Activated CD4-positive, alpha-beta T cell treated with anti-CD3 and anti-CD28 coated beads for 36 hours (primary cell): Measurements from ENCODE around the gene XRCC1. TPM values are rescaled to one million over a fixed set of nuclear protein-coding genes. Genes with fewer than 3 reads are reported as not detected.

Source experiments
- ATAC-seq: fragments of 200-7000 bp; cut with Tn5 transposase; one replicate; pipeline ENCODE4 v1.10.0; 2021; ENCODE audit warnings: mild to moderate bottlenecking, moderate library complexity
- CTCF ChIA-PET: fragments of 350-600 bp; sonication (Branson Sonifier 250); formaldehyde crosslinking; loops from one replicate; lab custom pipeline; 2021; ENCODE audit warnings: antibody characterized with exemption; lab: Charles Lee
- POLR2A ChIA-PET: fragments of 350-600 bp; sonication (Branson Sonifier 250); formaldehyde crosslinking; loops from one replicate; lab custom pipeline; 2021; ENCODE audit warnings: antibody characterized with exemption, inconsistent platforms; lab: Charles Lee
- DNase-seq: peaks from one replicate; pipeline ENCODE4 v3.0.0-alpha.2; 2020
- H3K27ac Mint-ChIP-seq: one replicate; pipeline ENCODE4 v1.8.0; 2021; ENCODE audit warnings: mixed read lengths
- H3K27me3 Mint-ChIP-seq: one replicate; pipeline ENCODE4 v1.8.0; 2021; ENCODE audit warnings: mixed read lengths
- H3K36me3 Mint-ChIP-seq: one replicate; pipeline ENCODE4 v1.8.0; 2021; ENCODE audit warnings: low read depth, mixed read lengths
- H3K4me1 Mint-ChIP-seq: one replicate; pipeline ENCODE4 v1.8.0; 2021; ENCODE audit warnings: mixed read lengths
- H3K4me3 Mint-ChIP-seq: one replicate; pipeline ENCODE4 v1.8.0; 2021; ENCODE audit warnings: mild to moderate bottlenecking, moderate library complexity, mixed read lengths
- H3K9me3 Mint-ChIP-seq: one replicate; pipeline ENCODE4 v1.8.0; 2021; ENCODE audit warnings: low read depth, mixed read lengths
- intact Hi-C, 2 experiments: fragments of 100-400 bp; cut with DNase I in 1 of 2; cut with micrococcal nuclease in 1 of 2; formaldehyde crosslinking; loops; one replicate each; pipeline versions ENCODE4 v1.14.2 to v1.15.1; 2022 to 2024; cut with DNase I, micrococcal nuclease
- total RNA-seq, 2 experiments: library from RNA; stranded (reverse); gene quantifications; one replicate each; pipeline ENCODE4 v1.2.3, GENCODE V29; 2021

Gene XRCC1
- total RNA-seq, 2 experiments from 2014 or later = 31.6 to 40.0 TPM

GRCh38 chr19:43503501-43504425 is 71.6 kb downstream of the XRCC1 start:
- POLR2A ChIA-PET = interaction anchor here (0.5 to 1.8 kb wide), 6 partner anchors 25 to 57 kb away, joined by 3 to 10 read pairs (median 4); no protein-coding TSS in a partner anchor
- Mint-ChIP-seq H3K9me3 (no peaks in the 10 kb centered on the region), H3K27ac (peak overlapping the region; percentile 94), H3K36me3 (peaks cover 25% of the 10 kb centered on the region), H3K4me1 (peaks cover 32% of the 10 kb centered on the region), H3K27me3 (no peaks in the 10 kb centered on the region), H3K4me3 (peak overlapping the region; percentile 96)
- DNase-seq (peak; percentile 100), ATAC-seq (peak; percentile 96)
- CTCF ChIA-PET = interaction anchor here (1.1 to 3.6 kb wide), 10 partner anchors 14 to 165 kb away, joined by 3 to 27 read pairs (median 8); partner anchors contain the start of gene IRGQ
- intact Hi-C loops = loop anchor here (1.0 to 5.0 kb wide), 12 partner anchors 15 to 165 kb away; partner anchors contain the start of genes ZNF575 (in 2 of the 2), ETHE1 (in 1 of the 2), IRGQ (in 1 of the 2) and PINLYP (in 1 of the 2)

GRCh38 chr19:43502419-43502976 is 72.8 kb downstream of the XRCC1 start:
- Mint-ChIP-seq H3K4me1 (peaks cover 32% of the 10 kb centered on the region), H3K4me3 (peak overlapping the region; percentile 96), H3K36me3 (peaks cover 22% of the 10 kb centered on the region), H3K27ac (peak overlapping the region; percentile 1), H3K9me3 (no peaks in the 10 kb centered on the region), H3K27me3 (no peaks in the 10 kb centered on the region)
- ChIA-PET CTCF (interaction anchor here (0.9 kb wide), 1 partner anchor 52 kb away, joined by 3 read pairs; no protein-coding TSS in a partner anchor), POLR2A (no interaction called here)
- intact Hi-C loops = loop anchor here in 1 of 2 experiments (5.0 kb wide), 1 partner anchor 55 kb away; no protein-coding TSS in a partner anchor
- DNase-seq = no peak
- ATAC-seq = no peak

GRCh38 chr19:43501661-43502418 is 73.5 kb downstream of the XRCC1 start:
- ChIA-PET CTCF (interaction anchor here (0.9 kb wide), 1 partner anchor 53 kb away, joined by 3 read pairs; no protein-coding TSS in a partner anchor), POLR2A (no interaction called here)

GRCh38 chr19:43499042-43499441 is 76.3 kb downstream of the XRCC1 start:
- H3K27ac Mint-ChIP-seq = no peak overlapping the region
- H3K4me1 Mint-ChIP-seq = peaks cover 18% of the 10 kb centered on the region
- H3K36me3 Mint-ChIP-seq = peaks cover 20% of the 10 kb centered on the region
- ChIA-PET CTCF (interaction anchor here (0.6 to 0.7 kb wide), 2 partner anchors 52 to 320 kb away, joined by 3 read pairs; no protein-coding TSS in a partner anchor), POLR2A (no interaction called here)
- ATAC-seq (no peak), DNase-seq (no peak)
- intact Hi-C loops = no loop called here
- no peaks in the 10 kb centered on the region for H3K9me3 Mint-ChIP-seq
- no peak overlapping the region for H3K4me3 Mint-ChIP-seq
- H3K27me3 Mint-ChIP-seq = no peaks in the 10 kb centered on the region

More at GRCh38 chr19:43501661-43502418, 73.5 kb downstream of the XRCC1 start:
- H3K27me3 Mint-ChIP-seq = no peaks in the 10 kb centered on the region
- H3K36me3 Mint-ChIP-seq = peaks cover 22% of the 10 kb centered on the region
- intact Hi-C loops = loop anchor here in 1 of 2 experiments (5.0 kb wide), 1 partner anchor 55 kb away; no protein-coding TSS in a partner anchor
- H3K4me1 Mint-ChIP-seq = peaks cover 32% of the 10 kb centered on the region
- no peak for ATAC-seq
- no peak overlapping the region for H3K4me3 Mint-ChIP-seq
- H3K27ac Mint-ChIP-seq = no peak overlapping the region
- no peak for DNase-seq
- H3K9me3 Mint-ChIP-seq = no peaks in the 10 kb centered on the region

GRCh38 chr19:43498233-43498842 is 77.0 kb downstream of the XRCC1 start:
- no peaks in the 10 kb centered on the region for H3K9me3 Mint-ChIP-seq
- peaks cover 20% of the 10 kb centered on the region for H3K36me3 Mint-ChIP-seq
- no peak overlapping the region for H3K27ac Mint-ChIP-seq
- intact Hi-C loops = no loop called here
- POLR2A ChIA-PET = no interaction called here
- H3K4me1 Mint-ChIP-seq = peaks cover 15% of the 10 kb centered on the region
- DNase-seq (no peak), ATAC-seq (no peak)
- no peaks in the 10 kb centered on the region for H3K27me3 Mint-ChIP-seq
- H3K4me3 Mint-ChIP-seq = no peak overlapping the region
- CTCF ChIA-PET = interaction anchor here (0.7 kb wide), 1 partner anchor 319 kb away, joined by 3 read pairs; no protein-coding TSS in a partner anchor

- Mint-ChIP-seq H3K9me3 (no peaks in the 10 kb centered on the region), H3K4me1 (peaks cover 2% of the 10 kb centered on the region), H3K36me3 (peaks cover 12% of the 10 kb centered on the region), H3K27ac (no peak overlapping the region), H3K27me3 (no peaks in the 10 kb centered on the region), H3K4me3 (no peak overlapping the region)
- CTCF ChIA-PET = interaction anchor here (0.6 kb wide), 1 partner anchor 21 kb away, joined by 3 read pairs; no protein-coding TSS in a partner anchor
- ATAC-seq (no peak), DNase-seq (no peak)
- intact Hi-C loops = no loop called here
- POLR2A ChIA-PET = no interaction called here
Observed at GRCh38 chr19:43496960-43497359, 78.4 kb downstream of the XRCC1 start.

GRCh38 chr19:43495082-43495481 is 80.2 kb downstream of the XRCC1 start:
- ChIA-PET CTCF (interaction anchor here (0.8 to 1.4 kb wide), 2 partner anchors 15 to 48 kb away, joined by 4 to 10 read pairs; no protein-coding TSS in a partner anchor), POLR2A (no interaction called here)
- Mint-ChIP-seq H3K27ac (no peak overlapping the region), H3K9me3 (no peaks in the 10 kb centered on the region), H3K27me3 (no peaks in the 10 kb centered on the region), H3K4me3 (no peak overlapping the region), H3K36me3 (peaks cover 7% of the 10 kb centered on the region), H3K4me1 (no peaks in the 10 kb centered on the region)
- DNase-seq (no peak), ATAC-seq (no peak)
- intact Hi-C loops = no loop called here

Other genes starting within 250 kb of the XRCC1 start
- gene CD177, start 221.8 kb downstream of the XRCC1 start, total RNA-seq = not detected
- not detected for gene TEX101, start 160.6 kb downstream of the XRCC1 start, total RNA-seq
- 1 to 10 TPM; 2.1 to 3.1 TPM for gene LYPD3, start 109.9 kb downstream of the XRCC1 start, total RNA-seq
- 10 to 100 TPM; 14.7 to 17.8 TPM for gene PHLDB3, start 70.8 kb downstream of the XRCC1 start, total RNA-seq
- 10 to 100 TPM; 68.7 to 78.8 TPM for gene ETHE1, start 48.3 kb downstream of the XRCC1 start, total RNA-seq
- 1 to 10 TPM; 3.4 to 4.3 TPM for gene ZNF575, start 42.3 kb downstream of the XRCC1 start, total RNA-seq
- 1 to 10 TPM; 3.5 to 3.6 TPM for gene PINLYP, start 274 bp upstream of the XRCC1 start, total RNA-seq
- gene IRGQ, start 20.6 kb upstream of the XRCC1 start, total RNA-seq = 10 to 100 TPM; 11.1 to 16.4 TPM
- gene ZNF576, start 21.1 kb upstream of the XRCC1 start, total RNA-seq = 10 to 100 TPM; 11.6 to 14.3 TPM
- under 1 TPM; 0.37 to 0.74 TPM for gene SRRM5, start 36.6 kb upstream of the XRCC1 start, total RNA-seq
- gene ZNF428, start 44.1 kb upstream of the XRCC1 start, total RNA-seq = 10 to 100 TPM in 1 of 2 experiments, 1 to 10 TPM in 1; 9.0 to 10.1 TPM
- under 1 TPM; 0.53 to 0.61 TPM for gene CADM4, start 64.3 kb upstream of the XRCC1 start, total RNA-seq
- 10 to 100 TPM; 15.6 to 17.7 TPM for gene PLAUR, start 94.6 kb upstream of the XRCC1 start, total RNA-seq
- gene IRGC, start 140.5 kb upstream of the XRCC1 start, total RNA-seq = not detected
- 10 to 100 TPM; 64.4 to 65.2 TPM for gene SMG9, start 179.4 kb upstream of the XRCC1 start, total RNA-seq
- gene KCNN4, start 205.4 kb upstream of the XRCC1 start, total RNA-seq = 100 to 1,000 TPM; 103 to 110 TPM
- 1 to 10 TPM in 1 of 2 experiments, under 1 TPM in 1; 0.86 to 1.2 TPM for gene LYPD5, start 226.9 kb upstream of the XRCC1 start, total RNA-seq